Activated CD4-positive, alpha-beta T cell treated with anti-CD3 and anti-CD28 coated beads, Interleukin-2, Interleukin-4, amounts not matched to agents 100 ng/mL and 50 ng/mL, durations not matched to agents 16 hours and 8 hours (primary cell): Measurements from ENCODE around the gene CFAP74.

ENCODE experiments used
- DNase-seq: peaks from one replicate; pipeline ENCODE4 v3.0.0-alpha.2; 2020; ENCODE audit warnings: low spot score

Gene CFAP74, protein sequence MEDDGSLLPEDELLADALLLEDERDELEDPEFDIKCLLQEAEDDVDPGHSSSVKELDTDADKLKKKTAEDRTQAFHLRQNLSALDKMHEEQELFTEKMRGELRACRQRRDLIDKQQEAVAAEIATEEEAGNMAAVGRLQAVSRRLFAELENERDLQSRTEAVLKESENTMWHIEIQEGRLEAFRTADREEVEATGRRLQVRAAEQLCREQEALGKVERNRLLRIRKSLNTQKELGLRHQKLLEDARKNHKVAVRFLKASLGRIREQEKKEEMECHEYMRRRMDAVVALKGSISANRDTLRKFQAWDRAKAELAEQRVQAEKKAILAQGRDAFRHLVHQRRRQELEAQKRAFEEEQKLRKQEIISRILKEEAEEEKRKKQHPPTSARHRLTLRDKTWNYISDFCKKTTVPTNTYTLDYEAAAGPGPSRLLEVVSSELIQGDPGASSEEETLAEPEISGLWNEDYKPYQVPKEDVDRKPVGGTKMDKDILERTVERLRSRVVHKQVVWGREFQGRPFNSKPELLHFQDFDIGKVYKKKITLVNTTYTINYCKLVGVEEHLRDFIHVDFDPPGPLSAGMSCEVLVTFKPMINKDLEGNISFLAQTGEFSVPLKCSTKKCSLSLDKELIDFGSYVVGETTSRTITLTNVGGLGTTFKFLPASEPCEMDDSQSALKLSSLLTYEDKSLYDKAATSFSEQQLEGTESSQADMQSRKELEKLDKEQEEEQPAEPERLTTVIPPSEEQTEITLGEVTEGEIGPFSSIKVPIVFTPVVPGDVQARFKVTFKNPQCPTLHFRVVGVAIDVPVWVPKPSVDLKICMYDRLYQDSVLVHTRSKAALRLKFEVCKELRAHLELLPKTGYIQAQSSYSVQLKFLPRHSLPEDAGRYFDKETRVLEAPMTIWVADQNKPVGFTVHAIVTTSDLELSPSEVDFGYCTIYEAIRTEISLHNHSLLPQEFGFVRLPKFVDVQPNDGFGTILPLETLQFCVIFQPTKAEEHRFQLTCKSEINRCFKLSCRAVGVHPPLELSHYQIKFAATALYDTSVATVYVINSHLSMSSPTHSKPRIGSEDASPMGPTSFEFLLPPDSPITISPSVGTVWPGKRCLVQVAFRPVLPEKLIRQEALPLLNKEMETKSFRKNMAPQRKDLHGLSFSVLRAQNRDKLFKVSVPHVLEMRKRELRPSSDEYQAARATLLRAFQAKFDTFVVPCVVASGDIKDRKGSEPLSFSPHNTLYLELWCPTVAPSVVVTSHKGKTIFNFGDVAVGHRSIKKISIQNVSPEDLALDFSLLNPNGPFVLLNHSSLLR (N-terminal part only)

DNA sequence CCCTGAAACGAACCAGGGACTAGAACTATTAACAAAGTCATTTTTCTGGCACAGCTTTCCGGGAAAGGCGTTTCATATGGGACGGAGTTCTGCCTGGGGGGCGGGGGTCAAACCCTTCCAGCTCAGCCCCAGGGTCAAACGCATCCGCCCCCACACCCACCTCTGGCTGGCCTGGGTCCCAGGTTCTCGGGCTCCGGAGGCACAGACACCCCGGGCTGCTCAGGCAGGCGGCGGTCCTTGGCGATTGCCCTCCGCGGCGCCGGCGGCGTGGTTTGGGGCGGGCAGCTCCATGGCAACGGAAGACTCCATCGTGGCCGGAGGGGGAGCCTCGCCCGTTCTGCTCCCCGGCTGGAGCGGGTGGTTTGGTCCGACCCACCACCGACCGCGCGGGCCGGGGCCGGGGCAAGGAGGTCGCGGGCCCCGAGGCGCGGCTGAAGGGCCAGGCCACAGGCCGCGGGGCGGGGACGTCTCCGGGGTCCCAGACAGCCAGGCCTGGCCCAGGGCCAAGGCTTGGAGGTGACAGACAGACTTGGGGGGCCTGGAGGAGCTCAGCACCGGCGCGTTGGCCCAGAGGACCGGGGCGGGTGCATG, at the start of gene CFAP74:
Gene CFAP74, minus strand, starts transcription at position 246 of the 591 bp plus-strand sequence. CDS start 12,830 bp downstream, outside the sequence.
- peak; percentile 6 for DNase-seq

- DNase-seq = no peak
Observed at GRCh38 chr1:2053217-2053616, 49.6 kb upstream of the CFAP74 start.

GRCh38 chr1:2052756-2053155, 49.2 kb upstream of the CFAP74 start:
- DNase-seq = no peak

- DNase-seq = no peak
Observed at GRCh38 chr1:2052054-2052679, 48.6 kb upstream of the CFAP74 start.

- DNase-seq = no peak
Observed at GRCh38 chr1:2050793-2051682, 47.5 kb upstream of the CFAP74 start.

- no peak for DNase-seq
Observed at GRCh38 chr1:2050461-2050792, 46.8 kb upstream of the CFAP74 start.

- peak; percentile 73 for DNase-seq
Observed at GRCh38 chr1:2049718-2050431, 46.3 kb upstream of the CFAP74 start, which contains the start of gene PRKCZ. TSS of gene PRKCZ (plus strand) at chr1:2050411. CDS start at chr1:2050631, 220 bp downstream.

- no peak for DNase-seq
Observed at GRCh38 chr1:2049225-2049717, 45.7 kb upstream of the CFAP74 start.

DNA sequence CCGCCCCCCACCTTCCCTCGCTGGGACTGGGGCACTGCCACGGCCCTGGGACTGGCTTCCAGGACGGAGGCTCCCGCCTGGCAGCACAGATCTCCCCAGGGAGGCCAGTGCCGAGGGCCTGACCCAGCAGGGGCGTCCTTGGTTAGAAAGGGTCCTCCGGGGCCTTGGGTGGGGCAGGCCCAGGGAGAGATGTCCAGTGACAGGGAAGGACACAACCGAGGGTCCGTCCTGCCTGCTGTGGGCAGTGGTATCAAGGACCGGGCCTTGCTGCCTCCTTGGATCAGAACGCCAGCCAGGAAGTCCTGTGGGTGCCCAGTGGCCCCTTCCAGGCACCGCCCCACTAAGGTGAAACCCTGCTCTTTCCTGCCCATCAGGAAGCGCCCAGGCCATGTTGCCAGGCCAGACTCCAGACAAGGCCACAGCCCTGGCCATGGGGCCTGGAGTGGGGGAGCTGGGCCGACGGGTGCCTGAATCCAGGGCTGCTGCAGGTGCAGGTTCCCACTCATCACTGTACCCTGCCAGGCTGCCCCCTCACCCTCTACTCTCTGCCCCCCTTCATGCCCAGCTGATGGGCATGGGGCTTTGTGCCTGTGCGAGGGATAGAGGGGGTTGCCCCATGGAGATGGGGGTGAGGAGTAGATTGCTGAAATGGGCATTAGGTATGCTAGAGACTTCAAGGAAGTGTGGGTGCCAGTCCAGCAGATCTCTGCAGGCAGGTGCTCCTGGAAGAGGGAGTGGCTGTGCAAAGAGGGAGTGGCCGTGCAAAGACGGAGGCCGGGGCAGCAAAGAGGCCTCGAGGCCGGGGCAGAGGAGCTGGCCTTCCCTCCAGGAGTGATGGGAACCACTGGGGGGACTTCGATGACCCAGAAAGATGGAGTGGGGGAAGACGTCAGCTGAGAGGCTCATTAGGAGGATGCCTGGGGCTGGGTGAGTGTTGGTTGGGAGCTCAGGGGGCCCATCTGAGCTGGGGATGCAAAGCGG, 44.5 kb upstream of the CFAP74 start:
- no peak for DNase-seq

- no peak for DNase-seq
Observed at GRCh38 chr1:2046953-2047748, 43.6 kb upstream of the CFAP74 start.

GRCh38 chr1:2046174-2046917, 42.8 kb upstream of the CFAP74 start:
- DNase-seq = peak; percentile 47

- DNase-seq = no peak
Observed at GRCh38 chr1:2045468-2046173, 42.0 kb upstream of the CFAP74 start.

DNA sequence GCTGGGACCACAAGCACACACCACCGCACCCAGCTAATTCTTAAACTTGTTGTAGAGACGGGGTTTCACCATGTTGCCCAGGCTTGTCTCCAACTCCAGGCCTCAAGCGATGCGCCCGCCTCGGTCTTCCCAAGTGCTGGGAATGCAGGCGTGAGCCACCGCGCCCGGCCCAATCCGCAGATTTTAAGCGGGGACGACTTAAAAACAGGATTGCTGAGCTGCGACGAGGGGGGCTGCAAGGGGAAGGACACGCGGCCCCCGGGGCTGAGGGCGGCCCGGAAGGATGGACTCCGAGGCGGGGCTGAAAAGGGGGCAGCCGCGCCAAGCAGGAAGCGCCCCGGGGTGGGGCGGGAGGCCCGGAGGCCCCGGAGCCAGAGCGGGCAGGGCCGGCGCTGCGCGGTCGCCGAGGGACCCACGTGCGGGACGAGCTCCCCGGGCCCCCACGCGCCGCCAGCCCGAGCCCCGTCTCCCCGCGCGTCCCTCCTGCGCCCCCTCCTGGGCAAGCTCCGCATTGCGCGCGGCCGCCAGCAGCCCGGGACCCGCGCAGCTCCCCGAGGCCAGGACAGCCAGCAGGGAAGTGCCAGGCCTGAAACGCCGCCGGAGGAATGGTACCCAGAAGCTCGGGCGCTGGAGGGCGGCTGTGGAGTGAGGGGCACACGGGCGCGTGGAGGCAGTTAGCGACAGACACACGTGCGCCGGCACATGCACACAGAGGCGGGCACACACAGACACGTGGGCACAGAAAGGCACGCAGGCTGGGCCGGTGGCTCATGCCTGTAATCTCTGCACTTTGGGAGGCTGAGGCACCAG, 41.1 kb upstream of the CFAP74 start:
- peak; percentile 65 for DNase-seq

GRCh38 chr1:2043886-2044285, 40.3 kb upstream of the CFAP74 start:
- no peak for DNase-seq
